ENCODE data around the gene RNF213.

- TF ChIP-seq CTCF (conservative IDR thresholded peaks at IDR 0.05; ENCODE audit: low read depth, low read length) = no peak
- no peak for TF ChIP-seq EZH2 (IDR thresholded peaks at IDR 0.05; ENCODE audit: low read length, unreplicated experiment)
Measured at GRCh38 chr17:80362428-80363119, 101.9 kb downstream of the RNF213 start.
